GM19324 (cell line): ENCODE results near the gene EPHB2.

Experiments
- ATAC-seq: cut with Tn5 transposase; IDR thresholded peaks from one replicate; pipeline ENCODE4 v1.9.1; 2021; ENCODE audit warnings: mild to moderate bottlenecking, moderate library complexity; ENCODE audit not compliant: unreplicated experiment, low FRiP score

The EPHB2 gene

DNA sequence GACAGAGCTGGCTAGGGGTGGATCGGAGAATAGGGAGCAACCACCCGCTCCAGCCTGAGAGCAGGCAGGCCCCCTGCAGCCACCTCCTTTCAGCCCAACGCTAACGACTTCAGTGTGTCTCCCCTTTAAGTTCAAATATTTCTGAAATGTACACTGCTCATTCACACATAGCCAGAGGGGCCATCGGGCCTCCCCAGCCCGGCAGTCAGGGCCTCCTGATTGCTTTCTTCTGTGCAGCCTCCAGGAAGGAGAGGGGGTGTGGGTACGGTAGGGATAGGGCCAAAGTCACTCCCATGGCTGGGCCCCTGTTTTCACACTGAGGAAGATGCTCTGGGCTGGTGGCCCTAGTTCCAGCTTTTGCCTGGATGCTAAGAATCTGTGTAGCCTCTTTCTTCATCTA is 64.8 kb downstream of the EPHB2 start:
- ATAC-seq: no peak

- ATAC-seq: no peak
Observed at GRCh38 chr1:22776035-22776613, 65.5 kb downstream of the EPHB2 start.

GRCh38 chr1:22777388-22778057 is 66.9 kb downstream of the EPHB2 start:
- ATAC-seq: no peak

DNA sequence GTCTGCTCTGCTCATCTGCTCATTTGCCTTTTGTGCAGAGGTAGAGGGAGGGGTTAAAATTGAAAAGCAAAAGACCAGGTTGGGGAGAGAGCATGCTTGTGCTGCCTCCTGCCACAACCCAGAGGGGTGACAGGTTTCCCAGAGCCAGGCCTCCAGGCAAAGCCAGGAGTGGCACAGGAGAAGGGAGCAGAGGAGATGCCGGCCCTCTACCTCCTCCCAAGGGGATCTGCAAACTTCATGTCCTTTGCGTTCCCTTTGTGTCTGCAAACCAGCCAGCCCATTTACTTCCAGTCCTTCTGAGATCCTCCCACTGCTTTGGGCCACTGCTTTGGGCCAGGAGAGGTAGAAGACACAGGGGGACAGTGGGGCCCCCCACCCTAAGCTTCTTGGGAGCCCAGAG is 67.8 kb downstream of the EPHB2 start:
- no peak for ATAC-seq

DNA sequence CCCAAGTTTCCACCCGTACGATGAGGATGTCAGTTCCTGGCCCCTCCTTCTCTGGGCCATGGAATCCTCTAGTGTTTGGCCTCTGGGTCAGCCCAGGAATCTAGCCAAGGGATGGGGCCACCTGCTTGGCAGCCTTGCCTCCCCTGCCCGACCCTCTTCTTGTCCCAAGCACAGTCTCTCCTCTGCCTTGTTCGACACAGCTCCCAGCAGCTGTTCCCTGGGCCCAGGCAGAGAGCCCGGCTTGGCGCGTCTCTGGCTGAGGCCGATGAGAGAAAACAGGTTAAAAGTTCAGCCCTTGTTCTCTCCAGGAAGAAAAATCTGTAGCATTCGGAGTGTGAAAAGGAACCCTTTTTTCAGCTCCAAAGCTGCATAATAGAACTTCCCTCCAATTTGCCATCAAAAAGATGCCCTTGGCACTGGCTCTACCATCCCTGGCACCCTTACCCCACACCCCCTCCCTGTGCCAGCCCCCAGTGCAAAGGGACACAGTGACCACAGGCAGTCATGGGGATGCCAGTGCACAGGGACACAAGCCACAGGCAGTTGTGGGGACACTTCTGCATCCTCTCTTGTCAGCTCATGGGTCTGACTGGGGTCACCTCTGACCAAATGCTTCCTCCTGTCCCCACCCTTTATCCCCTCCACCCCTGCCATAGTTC is 68.4 kb downstream of the EPHB2 start:
- no peak for ATAC-seq

GRCh38 chr1:22780696-22781095 is 70.1 kb downstream of the EPHB2 start:
- no peak for ATAC-seq

GRCh38 chr1:22781483-22781882 is 70.8 kb downstream of the EPHB2 start:
- ATAC-seq: no peak

DNA sequence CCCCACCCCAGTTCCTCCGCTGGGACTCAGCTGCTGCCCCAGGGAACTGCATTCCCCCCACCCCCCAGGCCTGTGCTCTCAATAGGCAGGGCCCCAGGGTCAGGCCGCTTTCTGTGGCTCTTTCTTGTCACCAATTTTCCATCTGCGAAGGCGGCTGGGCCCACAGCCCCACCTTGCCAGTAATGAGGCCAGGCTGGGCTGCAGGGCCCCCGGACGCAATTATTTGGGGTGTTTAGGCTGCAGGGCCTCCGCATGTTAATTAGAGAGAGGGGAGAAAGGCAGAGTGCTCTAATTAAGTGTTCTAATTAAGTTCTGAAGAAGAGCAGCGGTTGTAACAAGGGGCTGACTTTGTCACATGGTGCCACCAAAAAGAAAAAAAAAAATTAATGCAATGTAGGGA is 71.8 kb downstream of the EPHB2 start:
- ATAC-seq: no peak

GRCh38 chr1:22784317-22784716 is 73.7 kb downstream of the EPHB2 start:
- no peak for ATAC-seq

- ATAC-seq: no peak
Observed at GRCh38 chr1:22784737-22785136, 74.1 kb downstream of the EPHB2 start.

GRCh38 chr1:22786101-22786500 is 75.5 kb downstream of the EPHB2 start:
- ATAC-seq: no peak

GRCh38 chr1:22786719-22787489 is 76.3 kb downstream of the EPHB2 start:
- no peak for ATAC-seq

- ATAC-seq: no peak
Observed at GRCh38 chr1:22787636-22788035, 77.0 kb downstream of the EPHB2 start.

- ATAC-seq: no peak
Observed at GRCh38 chr1:22788254-22788661, 77.6 kb downstream of the EPHB2 start.

DNA sequence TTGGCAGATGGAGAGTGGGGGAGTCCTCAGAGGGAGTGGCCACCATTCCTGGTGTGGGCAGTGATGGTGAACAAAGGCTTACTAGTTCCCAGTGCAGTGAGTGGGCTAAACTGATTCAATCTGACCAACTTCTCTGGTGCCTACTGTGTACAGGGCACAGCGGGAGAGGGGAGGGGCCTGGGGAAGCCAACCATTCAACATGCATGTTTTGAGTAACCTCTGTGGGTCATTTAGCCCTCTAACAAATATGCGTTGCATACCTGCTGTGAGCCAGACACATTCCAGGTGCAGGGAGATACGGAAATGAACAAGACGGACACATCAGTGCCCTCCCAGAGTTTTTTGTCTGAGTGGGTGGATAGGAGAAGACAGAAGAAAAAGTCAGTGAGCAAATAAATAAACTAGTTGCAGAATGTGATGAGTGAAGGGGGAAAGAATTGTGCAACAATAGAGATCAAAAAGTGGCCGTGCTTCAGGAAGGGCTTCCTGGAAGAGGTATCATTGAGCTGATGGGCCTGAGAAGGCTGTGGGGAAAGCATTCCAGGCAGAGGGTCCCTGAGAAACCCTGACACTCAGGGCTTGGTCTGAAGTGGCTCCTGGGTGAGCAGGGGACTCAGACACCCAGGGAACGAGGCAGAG is 78.8 kb downstream of the EPHB2 start:
- ATAC-seq: no peak

DNA sequence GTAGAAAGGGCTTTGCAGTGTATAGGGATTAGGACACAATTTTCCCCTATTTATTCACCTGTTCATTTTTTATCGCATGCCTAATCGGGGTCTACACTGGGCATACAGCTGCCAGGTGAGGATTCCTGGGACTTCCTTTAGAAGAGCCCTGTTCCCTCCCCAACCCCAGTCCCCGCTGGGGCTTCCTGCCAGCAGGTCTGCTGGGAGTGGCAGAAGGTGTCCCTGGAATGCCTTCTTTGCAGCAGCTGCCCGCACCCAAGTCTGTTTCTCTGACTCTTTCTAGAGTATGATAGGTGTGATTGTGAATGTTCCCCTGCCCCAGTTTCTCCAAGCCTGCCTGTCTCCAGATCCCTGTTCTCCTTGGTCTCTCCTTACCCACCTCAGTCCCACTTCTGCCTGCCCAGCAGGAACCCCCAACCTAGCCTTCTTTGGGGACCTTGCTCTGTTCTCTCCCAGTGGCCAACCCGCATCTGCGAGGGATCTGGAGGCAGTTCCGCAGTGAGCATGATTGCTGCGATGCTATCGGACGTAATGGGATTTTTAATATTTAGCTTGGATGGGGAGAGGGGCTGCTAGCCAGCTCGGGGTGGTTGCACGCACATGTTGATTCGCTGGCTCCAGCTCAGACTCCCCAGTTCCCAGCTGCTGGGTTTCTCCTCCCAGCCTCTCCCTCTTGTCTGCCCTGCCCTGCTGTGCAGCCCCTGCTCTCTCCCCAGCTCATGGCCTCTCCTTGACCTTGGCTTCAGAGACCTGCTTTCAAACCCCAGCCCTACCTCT is 79.8 kb downstream of the EPHB2 start:
- no peak for ATAC-seq

DNA sequence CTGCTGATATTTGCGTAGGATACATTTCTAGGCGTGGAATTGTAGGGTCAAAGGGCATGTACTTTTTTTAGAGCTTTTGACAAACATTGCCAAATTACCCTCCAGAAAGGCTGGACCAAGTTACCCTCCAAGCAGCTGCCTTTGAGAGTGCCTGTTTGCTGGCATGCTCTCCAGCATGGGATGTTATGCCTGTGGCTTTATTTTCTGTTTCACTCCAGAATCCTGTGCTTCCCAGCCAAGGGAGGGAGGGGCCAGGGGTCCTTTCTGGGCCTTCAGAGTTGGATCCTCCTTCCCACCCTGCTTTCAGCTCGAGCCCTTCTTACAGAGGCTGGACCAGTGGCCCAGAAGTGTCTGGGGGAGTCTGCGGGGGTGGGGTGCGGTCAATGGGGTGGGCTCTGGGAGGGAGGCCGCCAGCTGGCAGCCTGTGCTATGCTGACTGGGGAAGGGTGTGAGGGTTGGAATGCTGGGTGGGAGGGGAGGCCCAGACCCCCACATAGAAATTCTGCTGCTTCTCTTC is 81.2 kb downstream of the EPHB2 start:
- no peak for ATAC-seq

DNA sequence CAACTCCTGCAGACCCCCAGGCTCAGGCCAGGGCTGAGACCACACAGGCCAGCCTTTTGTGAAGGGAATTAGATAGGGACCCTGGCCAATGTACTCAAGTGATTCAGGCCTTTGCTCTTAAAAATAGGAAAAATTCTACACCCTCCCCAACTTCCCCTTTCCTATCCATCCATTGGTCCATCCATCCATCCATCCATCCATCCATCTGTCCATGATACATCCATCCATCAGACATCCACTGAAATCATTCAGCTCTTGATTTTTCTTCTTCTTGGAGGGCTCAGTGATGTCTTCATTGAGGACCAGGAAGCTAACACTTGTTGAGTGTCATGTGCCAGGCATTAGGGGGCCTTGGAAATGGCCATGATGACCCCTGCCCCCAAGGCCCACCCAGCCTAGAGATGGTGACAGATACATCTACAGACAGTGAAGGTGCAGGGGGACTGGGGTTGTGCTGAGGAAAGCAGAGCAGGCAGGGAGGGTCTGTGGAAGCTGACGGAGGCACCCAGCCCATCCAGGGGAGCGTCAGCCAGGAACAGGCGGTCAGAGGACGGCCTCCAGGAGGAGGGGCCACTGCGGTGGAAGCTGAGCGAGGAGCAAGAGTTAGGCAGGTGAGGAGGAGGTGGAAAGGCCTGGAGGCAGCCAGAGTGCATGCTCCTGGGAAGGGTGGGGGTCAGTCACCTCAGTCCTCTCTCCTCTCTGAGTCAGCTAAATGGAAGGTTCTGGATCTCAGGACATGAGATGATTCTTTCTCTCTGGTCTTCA is 81.9 kb downstream of the EPHB2 start:
- ATAC-seq: no peak

DNA sequence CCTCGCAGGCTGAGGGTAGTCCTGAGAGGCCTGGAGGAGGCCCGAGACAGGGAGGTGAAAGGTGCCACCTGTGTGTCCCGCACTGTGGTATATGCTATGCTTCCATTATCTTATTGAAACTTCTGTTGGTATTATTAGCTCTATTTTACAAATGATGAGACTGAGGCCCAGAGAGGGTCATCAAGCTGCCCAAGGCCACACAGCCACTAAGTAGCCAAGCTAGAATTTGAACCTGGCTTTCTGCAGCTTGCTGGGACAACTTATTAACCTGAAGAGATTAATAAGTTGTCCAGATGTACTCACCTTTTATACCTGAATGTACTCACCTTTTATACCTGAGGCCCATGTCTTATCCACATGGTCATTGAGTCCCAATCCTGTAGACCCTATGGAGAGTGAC is 83.0 kb downstream of the EPHB2 start:
- no peak for ATAC-seq
